Fibroblast of skin of right biceps (primary cell): ENCODE results near the gene DNTT.

ENCODE experiments used
- DNase-seq: peaks from one replicate; pipeline ENCODE4 v3.0.0-alpha.2; 2013

The DNTT gene

GRCh38 chr10:96311180-96311715 is 7.0 kb downstream of the DNTT start:
- DNase-seq, result no peak

DNA sequence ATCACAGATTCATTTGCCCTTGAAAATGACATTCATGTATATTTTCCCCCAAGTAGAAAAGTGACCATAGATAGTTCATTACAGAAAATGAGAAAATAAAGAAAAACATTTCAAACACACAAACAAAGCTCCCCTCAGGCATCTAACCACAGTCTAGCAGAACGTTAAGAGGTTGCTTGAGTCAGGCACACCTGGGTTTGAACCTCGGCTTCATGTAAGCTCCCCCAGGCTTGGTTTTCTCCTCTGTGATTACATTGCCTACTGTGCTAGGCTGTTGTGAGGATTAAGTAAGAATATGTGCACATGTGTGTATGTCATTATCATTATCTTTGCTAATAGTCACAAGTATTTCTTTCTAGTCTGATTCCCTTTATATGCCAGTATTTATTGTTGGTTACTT is 9.1 kb downstream of the DNTT start:
- DNase-seq, result no peak

- DNase-seq, result no peak
These were observed 13.0 kb downstream of the DNTT start for GRCh38 chr10:96317067-96317833.

DNA sequence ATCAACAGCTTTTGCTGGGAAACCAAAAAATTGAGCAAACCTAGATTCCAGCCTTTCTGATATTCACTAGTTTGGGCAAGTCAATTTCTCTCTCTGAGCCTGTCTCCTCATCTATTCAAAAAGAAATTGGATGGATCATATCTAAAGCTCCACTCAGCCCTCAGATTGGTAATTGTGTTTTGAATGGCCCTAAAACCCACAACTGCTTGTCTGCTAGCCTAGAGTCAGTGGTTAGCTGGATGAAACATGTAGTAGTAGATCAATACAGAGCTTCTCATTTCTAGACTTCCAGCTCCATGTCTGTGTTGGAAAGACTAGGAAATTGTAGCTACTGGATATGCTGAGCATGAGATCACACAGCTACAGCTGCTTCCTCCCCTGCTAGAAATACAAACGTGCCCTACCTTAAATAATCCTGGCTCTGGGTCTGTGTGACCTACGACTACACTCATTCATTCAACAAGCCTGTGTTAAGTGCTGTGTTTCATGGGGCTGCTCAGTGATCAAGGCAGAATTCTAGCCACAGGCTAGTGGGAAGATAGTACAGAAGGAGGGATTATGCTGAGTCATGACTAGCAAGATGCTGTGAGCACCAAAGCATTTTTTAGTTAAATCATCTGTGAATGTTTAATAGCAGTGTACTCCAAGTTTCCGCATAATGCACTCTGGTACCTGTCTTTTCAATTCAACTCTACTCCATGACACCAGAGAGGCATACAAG is 15.7 kb downstream of the DNTT start:
- no peak for DNase-seq

DNA sequence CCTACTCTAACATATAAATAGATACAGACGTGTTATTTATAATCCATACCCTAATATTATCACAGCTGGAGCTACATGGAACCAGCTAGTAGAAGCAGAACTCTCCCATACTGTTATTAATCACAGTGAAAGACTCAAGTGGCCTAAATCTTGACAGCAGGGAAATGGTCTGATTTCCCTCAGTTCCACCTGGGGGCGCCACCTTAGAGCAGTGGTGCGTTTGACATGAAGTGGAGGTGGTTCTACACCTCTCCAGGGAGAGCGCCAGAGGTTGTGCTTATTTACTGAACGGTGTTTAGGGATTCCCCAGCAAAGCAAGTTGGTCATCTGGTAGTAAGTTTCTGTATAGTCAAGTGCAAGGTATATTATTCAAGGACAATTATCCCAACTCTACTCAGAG is 17.6 kb downstream of the DNTT start:
- no peak for DNase-seq

- DNase-seq, result no peak
These were observed 18.0 kb downstream of the DNTT start for GRCh38 chr10:96322275-96322674.

- DNase-seq, result no peak
These were observed 20.2 kb downstream of the DNTT start for GRCh38 chr10:96324447-96324846.

DNA sequence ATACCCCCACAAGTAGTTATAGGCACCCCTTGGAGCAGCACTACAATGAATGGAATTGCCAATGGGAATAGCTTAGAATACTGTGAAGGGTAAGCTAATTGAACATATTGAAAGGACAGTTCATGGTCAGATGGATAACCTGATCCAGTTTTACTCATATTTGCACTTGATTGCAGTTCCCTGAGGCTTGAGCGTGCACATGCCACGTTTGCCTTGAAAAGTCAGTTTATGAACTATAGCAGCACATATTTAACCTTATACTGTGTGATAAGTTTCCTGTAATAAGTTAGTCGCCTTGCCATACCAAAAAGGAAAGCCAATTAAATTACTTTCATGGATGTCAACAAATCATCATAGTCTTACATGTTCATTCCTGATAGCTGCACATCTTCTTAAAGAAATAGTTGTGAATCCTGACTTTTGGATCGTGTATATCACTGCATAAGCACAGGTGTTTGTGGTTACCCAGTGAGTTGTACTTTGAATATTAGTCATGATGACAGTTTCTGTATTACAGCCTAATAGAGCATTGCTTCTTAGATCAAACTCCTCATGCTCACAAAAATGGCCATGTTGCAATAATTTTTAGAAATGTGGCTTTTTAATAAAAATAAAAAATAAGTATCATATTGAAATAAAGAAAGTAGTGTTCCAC is 21.6 kb downstream of the DNTT start:
- DNase-seq, result no peak

GRCh38 chr10:96327462-96327861 is 23.2 kb downstream of the DNTT start:
- no peak for DNase-seq

DNA sequence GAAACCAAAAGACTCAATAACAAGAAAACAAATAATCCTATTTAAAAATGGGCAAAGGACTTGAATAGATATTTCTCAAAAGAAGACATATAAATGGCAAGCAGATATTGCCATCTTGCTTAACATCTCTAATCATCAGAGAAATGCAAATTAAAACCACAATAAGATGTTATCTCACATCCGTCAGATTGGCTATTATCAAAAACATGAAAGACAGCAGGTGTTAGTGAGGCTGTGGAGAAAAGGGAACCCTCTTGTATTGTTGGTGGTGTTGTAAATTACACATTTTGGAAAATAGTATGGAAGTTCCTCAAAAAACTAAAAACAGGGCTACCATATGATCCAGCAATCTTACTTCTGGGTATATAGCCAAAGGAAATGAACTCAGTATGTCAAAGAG is 28.9 kb downstream of the DNTT start:
- DNase-seq, result no peak

DNA sequence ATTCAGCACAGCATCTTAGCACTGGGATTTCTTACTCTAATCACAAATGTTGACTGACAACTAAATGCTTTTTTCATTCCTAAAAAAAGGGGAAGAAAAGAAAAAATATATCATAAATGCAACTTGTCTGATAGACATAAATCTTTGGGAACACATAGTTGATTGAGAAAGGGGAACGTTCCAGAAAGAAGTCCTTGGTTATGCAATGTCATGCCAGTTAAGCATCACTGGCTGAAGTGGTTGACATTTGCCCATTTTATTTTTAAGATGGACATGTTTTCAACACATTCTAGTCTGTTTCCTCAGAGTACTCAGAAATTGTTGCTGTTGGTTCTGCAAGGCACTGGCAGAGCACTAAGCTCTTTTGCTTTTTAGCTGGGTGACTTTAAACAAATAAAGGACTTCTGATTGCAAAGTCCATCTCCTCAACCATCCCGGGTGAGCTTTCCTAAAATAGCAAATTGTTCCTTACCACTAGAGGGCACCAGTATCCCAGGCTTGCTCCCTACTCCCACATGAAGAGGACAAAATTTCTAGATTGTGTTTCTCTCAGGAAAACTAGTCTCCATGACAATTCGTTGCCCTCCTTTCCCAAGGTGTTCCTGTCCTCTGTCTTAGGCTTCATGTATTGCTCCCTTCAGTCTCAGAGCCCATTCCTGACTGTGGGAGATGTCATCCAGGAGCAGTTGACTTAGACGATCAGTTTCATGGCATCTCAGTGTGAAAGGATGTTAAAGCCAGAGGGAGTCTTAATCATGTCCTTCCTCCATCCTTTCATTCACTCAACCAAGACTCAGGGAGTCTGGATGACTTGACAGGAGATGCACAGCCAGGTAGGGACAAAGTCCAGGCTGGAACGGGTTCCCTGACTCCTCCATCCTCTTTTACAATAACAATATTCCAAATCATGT is 30.6 kb downstream of the DNTT start:
- DNase-seq, result peak; percentile 22

GRCh38 chr10:96337106-96337505 is 32.9 kb downstream of the DNTT start:
- no peak for DNase-seq

GRCh38 chr10:96338279-96338925 is 34.2 kb downstream of the DNTT start:
- no peak for DNase-seq

DNA sequence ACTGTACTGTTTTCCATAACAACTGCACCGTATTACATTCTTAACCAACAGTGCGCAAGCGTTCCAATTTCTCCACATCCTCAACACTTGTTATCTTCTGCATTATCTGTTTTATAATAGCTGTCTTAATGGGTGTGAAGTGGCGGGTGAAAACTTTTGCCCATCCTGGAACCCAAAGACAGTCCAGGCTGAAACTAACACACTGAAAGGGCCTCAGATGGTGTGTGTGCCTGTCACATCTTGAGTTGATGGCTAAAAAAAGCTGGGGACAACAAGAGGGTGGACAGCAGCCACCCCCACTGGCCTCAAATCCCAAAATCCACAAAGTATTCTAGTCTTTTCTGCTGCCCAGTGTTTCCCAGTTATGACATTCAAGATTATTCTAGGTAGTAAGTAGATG is 35.1 kb downstream of the DNTT start:
- no peak for DNase-seq

DNA sequence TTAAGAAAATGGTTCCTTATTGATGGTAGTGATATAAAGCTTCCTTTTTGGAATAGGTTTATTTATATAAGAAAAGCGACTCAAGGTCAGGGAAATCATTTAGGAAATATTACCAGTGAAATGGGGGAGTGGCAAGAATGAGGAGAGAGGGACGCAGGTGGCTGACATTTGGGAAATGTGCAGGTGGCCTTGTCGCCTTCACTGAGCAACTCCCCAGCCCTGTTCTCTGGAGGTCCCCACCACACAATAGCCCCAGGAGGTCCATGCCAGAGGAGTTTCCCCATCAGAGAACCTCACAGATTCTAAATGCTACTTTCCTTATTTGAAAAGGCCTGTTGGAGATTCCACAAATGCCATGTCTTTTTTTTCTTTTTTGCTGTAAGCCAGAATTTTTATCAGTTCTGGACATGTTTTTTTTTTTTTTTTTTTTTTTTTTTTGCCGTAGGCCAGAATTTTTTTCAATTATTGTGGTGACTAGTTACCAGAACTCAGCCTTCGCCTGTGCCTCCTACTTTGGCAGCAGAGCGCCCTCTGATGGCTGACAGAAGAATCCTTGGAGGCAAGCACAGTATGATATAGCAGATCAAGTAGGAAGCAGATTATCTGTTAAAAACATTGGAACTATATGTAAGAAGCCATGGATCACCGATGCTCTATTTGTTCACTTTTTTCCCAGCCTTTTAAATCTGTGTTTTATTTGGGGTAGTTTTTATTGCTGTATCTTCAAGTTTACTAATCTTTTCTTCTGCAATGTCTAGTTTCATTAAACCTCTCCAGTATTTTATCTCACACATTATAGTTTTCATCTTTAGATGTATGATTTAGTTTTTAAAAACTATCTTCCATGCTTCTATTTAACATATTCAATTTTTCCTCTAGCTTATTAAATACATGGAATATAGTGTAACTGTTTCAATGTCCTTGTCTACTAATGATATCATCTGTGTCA is 36.0 kb downstream of the DNTT start:
- peak; percentile 45 for DNase-seq

DNA sequence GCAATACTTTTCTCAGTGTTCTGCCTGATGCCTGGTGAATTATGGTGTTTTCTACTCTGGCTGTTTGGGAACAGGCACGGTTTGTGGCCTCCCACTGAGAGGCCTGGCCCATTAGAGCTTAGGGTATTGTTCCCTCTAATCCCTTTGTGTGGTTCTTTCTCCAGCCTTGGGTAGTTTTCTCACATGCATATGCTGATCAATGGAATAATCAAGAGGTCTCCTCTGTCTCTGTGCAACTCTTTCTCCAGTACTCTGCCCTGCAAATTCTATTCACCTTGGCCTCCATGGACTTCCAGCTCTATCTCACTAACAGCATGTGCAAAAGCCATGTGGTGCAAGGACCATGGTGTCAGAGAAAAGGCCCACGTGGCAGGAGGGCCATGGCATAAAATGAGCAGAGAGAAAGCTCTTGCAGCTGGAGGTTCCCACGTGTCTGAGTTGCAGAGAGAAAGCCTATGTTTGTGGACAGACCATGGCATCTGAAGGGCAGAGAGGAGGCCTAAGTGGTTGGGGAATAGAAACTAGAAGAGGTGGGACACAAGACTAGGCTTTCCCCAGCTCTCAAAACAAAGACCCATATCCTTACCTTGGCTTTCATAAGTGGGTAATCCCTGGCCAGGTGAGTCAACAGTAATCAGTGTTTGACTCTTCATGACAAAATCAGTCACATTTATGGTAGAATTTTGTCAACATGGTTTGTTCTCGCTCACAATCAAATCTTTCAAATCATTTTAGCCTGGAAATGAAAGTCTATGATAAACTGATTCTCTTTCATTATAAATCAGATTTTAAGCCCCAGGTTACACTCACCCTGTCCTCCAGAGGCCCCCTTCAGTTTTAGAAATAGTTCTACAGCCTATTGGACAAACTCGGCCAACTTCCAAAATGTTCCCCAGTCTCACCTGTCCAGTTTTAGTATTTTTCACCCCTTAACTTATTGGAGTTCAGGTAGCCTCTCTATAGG is 37.3 kb downstream of the DNTT start:
- no peak for DNase-seq

- DNase-seq, result no peak
These were observed 38.2 kb downstream of the DNTT start for GRCh38 chr10:96342402-96342801.

- DNase-seq, result no peak
These were observed 39.9 kb downstream of the DNTT start for GRCh38 chr10:96344178-96344577.

DNA sequence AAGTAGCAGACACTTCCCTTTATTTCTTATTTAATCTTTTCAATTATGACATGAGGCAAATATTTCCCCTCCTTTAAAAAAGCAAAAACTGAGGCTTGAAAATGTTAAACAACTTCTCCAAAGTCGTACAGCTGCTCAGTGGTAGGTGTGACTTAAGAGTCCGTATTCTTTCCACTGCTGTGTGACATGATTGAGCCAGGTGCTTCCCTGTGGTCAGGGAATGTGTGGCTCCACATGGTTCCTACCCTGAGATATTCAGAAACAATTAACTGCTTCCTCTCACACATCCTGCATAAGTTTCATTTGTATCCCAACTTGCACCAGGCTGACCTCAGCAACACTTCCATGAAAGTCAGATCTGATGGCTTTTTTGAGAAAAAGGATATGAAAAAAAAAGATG is 41.0 kb downstream of the DNTT start:
- no peak for DNase-seq

DNA sequence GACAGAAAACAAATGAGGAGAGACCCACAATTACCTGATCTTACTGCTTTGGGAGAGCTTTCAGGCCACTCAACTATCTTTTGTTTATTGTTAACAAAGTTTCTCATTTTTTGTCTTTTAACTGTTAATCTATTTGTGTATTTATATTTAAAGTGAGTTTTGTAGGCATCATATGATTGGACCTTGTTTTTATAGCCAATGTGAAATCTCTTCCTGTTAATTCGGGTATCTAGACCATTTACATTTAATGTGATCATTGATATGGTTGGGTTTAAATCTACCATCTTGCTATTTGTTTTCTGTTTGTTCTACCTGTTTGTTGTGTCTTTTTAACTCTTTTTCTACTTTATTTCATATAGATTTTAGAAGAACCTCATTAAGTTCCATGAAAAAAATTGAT is 42.1 kb downstream of the DNTT start:
- no peak for DNase-seq
